K562 (cell line): ENCODE measurements around the gene POLR3A. TPM values are rescaled to one million over a fixed set of nuclear protein-coding genes. Genes with fewer than 3 reads are reported as not detected.
A peak's percentile ranks its signal among the peaks of the same experiment; 100 is the strongest.

Source experiments
- BHLHE40 ChIP-seq: IDR thresholded peaks from 2 replicates; pipeline ENCODE4 v1.6.1; 2011; ENCODE audit warnings: low read length, improper control_type of control experiment
- CBFA2T3 ChIP-seq: fragments of 450-650 bp; IDR thresholded peaks from 2 replicates; pipeline ENCODE4 v1.6.1; 2017
- CLOCK ChIP-seq: fragments of 250-450 bp; sonication (Bioruptor Pico); IDR thresholded peaks from 2 replicates; pipeline ENCODE4 v1.4.0; 2020; ENCODE audit warnings: mild to moderate bottlenecking, moderate library complexity, borderline replicate concordance
- CREBBP ChIP-seq: IDR thresholded peaks from one replicate; pipeline ENCODE4 v1.6.1; 2012; ENCODE audit warnings: low read depth, mild to moderate bottlenecking, control low read depth, inconsistent platforms, low read length
- CREM ChIP-seq: IDR thresholded peaks from 2 replicates; pipeline ENCODE4 v1.6.1; 2014; ENCODE audit warnings: antibody characterized with exemption, low read depth
- EP300 ChIP-seq: IDR thresholded peaks from 2 replicates; pipeline ENCODE4 v1.6.1; 2012; ENCODE audit warnings: low read length, improper control_type of control experiment
- HDAC1 ChIP-seq, 2 experiments: fragments of 450-650 bp; IDR thresholded peaks; 2 replicates each; pipeline ENCODE4 v1.6.1; 2016 to 2017; ENCODE audit warnings: inconsistent platforms in 1 of 2, mild to moderate bottlenecking in 1 of 2, moderate library complexity in 1 of 2
- HSF4 ChIP-seq: fragments of 250-450 bp; sonication (Bioruptor Pico); IDR thresholded peaks from 2 replicates; pipeline ENCODE4 v2.1.2; 2022; ENCODE audit warnings: mild to moderate bottlenecking, moderate library complexity, borderline replicate concordance
- JUN ChIP-seq, 2 experiments: sonication (generic) in 1 of 2; formaldehyde crosslinking in 1 of 2; IDR thresholded peaks; 2 replicates each; pipeline versions ENCODE4 v1.6.1 to v1.8.0; 2012 to 2022; ENCODE audit warnings: borderline replicate concordance in 2 of 2, mild to moderate bottlenecking in 2 of 2, improper control_type of control experiment in 1 of 2, low read depth in 1 of 2, low read length in 1 of 2, missing genetic modification reagents in 1 of 2
- LCOR ChIP-seq: sonication (generic); formaldehyde crosslinking; IDR thresholded peaks from 2 replicates; pipeline ENCODE4 v1.8.0; 2022; ENCODE audit warnings: mild to moderate bottlenecking, missing genetic modification reagents
- MYBL2 ChIP-seq, 2 experiments: fragments of 450-650 bp in 1 of 2; sonication (generic) in 1 of 2; formaldehyde crosslinking in 1 of 2; IDR thresholded peaks; 2 replicates each; pipeline versions ENCODE4 v1.6.1 to v1.8.1; 2017 to 2022; ENCODE audit warnings: borderline replicate concordance in 1 of 2, inconsistent platforms in 1 of 2, low read depth in 1 of 2, mild to moderate bottlenecking in 1 of 2, missing genetic modification reagents in 1 of 2, moderate library complexity in 1 of 2
- PHF20 ChIP-seq: fragments of 450-650 bp; IDR thresholded peaks from 2 replicates; pipeline ENCODE4 v1.6.1; 2018; ENCODE audit not compliant: partially characterized antibody
- POLR2H ChIP-seq: IDR thresholded peaks from 2 replicates; pipeline ENCODE4 v1.6.1; 2016; ENCODE audit warnings: missing genetic modification characterization, low read depth, mild to moderate bottlenecking, control low read depth, missing compliant biosample characterization, moderate library complexity
- RBM17 ChIP-seq: fragments of 200-400 bp; formaldehyde crosslinking; IDR thresholded peaks from 2 replicates; pipeline ENCODE4 v1.6.1; 2017; ENCODE audit warnings: low read depth, mild to moderate bottlenecking, low read length, borderline replicate concordance
- TFAP4 ChIP-seq: sonication (generic); formaldehyde crosslinking; IDR thresholded peaks from 2 replicates; pipeline ENCODE4 v1.8.0; 2022; ENCODE audit warnings: missing genetic modification reagents, mild to moderate bottlenecking, moderate library complexity, borderline replicate concordance
- ZBTB2 ChIP-seq: fragments of 450-650 bp; IDR thresholded peaks from 2 replicates; pipeline ENCODE4 v1.6.1; 2016; ENCODE audit warnings: antibody characterized with exemption
- ZNF121 ChIP-seq: sonication (generic); formaldehyde crosslinking; conservative IDR thresholded peaks from 2 replicates; pipeline ENCODE4 v1.8.0; 2022; ENCODE audit warnings: missing genetic modification reagents
- ZNF699 ChIP-seq: fragments of 250-450 bp; sonication (Bioruptor Pico); IDR thresholded peaks from 2 replicates; pipeline ENCODE4 v1.8.0; 2021; ENCODE audit warnings: mild to moderate bottlenecking, moderate library complexity; ENCODE audit not compliant: insufficient replicate concordance
- ZNF707 ChIP-seq: fragments of 250-450 bp; sonication (Bioruptor Pico); conservative IDR thresholded peaks from 2 replicates; pipeline ENCODE4 v1.8.0; 2022; ENCODE audit warnings: inconsistent platforms, mild to moderate bottlenecking, moderate library complexity
- ZNF75A ChIP-seq: fragments of 450-650 bp; formaldehyde crosslinking; IDR thresholded peaks from 2 replicates; pipeline ENCODE4 v1.4.0; 2020; ENCODE audit warnings: mild to moderate bottlenecking
- ZSCAN29 ChIP-seq: fragments of 450-650 bp; IDR thresholded peaks from 2 replicates; pipeline ENCODE4 v1.6.1; 2017
- polyA plus RNA-seq, 8 experiments: library from polyadenylated mRNA; depleted of rRNA in 4 of 8; stranded (reverse) in 5 of 8; unstranded in 3 of 8; fragments of >200 nt; fragmentation: Nextera tagmentation in 2 of 8; fragmentation: Illumina TruSeq in 1 of 8; extraction: Ambion mirVana in 2 of 8; extraction: Trizol in 1 of 8; gene quantifications; 2 replicates each; pipeline versions ENCODE4 v1.2.1 to v1.2.3, GENCODE V29; 2011 to 2014; ENCODE audit warnings: inconsistent platforms in 1 of 8, missing spikeins in 1 of 8
- total RNA-seq, 7 experiments: library from RNA; depleted of rRNA in 6 of 7; stranded (reverse); fragments of >200 nt in 6 of 7; fragmentation: Illumina TruSeq in 2 of 7; extraction: Trizol in 2 of 7; gene quantifications; 2 replicates each; pipeline versions ENCODE4 v1.2.1 to v1.2.3, GENCODE V29; 2011 to 2021; ENCODE audit warnings: low replicate concordance in 1 of 7
- TF ChIP-seq, protein P1 (sequence below): fragments of 450-650 bp; conservative IDR thresholded peaks from 2 replicates; pipeline ENCODE4 v1.6.1; 2016; ENCODE audit warnings: missing genetic modification characterization, low read depth, mild to moderate bottlenecking, control low read depth, missing compliant biosample characterization

Gene POLR3A
- total and polyA plus RNA-seq, 9 of the 15 experiments (the other 6 are each of a cell fraction or from before 2014, with no cell fraction given) = 14.9 to 37.0 (median 26.7) TPM

GRCh38 chr10:77925795-77926565 lies 103.3 kb downstream of the POLR3A start (continued):
- TF ChIP-seq, protein P1, sequence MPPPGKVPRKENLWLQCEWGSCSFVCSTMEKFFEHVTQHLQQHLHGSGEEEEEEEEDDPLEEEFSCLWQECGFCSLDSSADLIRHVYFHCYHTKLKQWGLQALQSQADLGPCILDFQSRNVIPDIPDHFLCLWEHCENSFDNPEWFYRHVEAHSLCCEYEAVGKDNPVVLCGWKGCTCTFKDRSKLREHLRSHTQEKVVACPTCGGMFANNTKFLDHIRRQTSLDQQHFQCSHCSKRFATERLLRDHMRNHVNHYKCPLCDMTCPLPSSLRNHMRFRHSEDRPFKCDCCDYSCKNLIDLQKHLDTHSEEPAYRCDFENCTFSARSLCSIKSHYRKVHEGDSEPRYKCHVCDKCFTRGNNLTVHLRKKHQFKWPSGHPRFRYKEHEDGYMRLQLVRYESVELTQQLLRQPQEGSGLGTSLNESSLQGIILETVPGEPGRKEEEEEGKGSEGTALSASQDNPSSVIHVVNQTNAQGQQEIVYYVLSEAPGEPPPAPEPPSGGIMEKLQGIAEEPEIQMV (tag) = no peak
- TF ChIP-seq ZNF75A (no peak), ZNF699 (no peak), ZBTB2 (no peak), ZSCAN29 (no peak), ZNF121 (CRISPR knock-in tag) (no peak), ZNF707 (no peak), EP300 (no peak), CREBBP (no peak), JUN (IDR thresholded peaks at IDR 0.05; ENCODE audit: borderline replicate concordance, low read depth, low read length) (no peak), JUN (CRISPR knock-in tag; IDR thresholded peaks at IDR 0.05; ENCODE audit: borderline replicate concordance) (no peak), CREM (no peak), POLR2H (no peak), HDAC1 (IDR thresholded peaks at IDR 0.05) (peak in 1 of 2 experiments; percentile 47; a peak in 1 of 4 replicates), CLOCK (CRISPR knock-in tag) (no peak), PHF20 (peak; percentile 51), CBFA2T3 (no peak), MYBL2 (IDR thresholded peaks at IDR 0.05; ENCODE audit: low read depth) (no peak), MYBL2 (CRISPR knock-in tag; IDR thresholded peaks at IDR 0.05; ENCODE audit: borderline replicate concordance) (no peak), HSF4 (CRISPR knock-in tag) (no peak), BHLHE40 (no peak), TFAP4 (CRISPR knock-in tag) (peak; percentile 70), LCOR (CRISPR knock-in tag) (no peak), RBM17 (no peak)
